ENCODE results near the gene UBN1.

The UBN1 gene

DNA sequence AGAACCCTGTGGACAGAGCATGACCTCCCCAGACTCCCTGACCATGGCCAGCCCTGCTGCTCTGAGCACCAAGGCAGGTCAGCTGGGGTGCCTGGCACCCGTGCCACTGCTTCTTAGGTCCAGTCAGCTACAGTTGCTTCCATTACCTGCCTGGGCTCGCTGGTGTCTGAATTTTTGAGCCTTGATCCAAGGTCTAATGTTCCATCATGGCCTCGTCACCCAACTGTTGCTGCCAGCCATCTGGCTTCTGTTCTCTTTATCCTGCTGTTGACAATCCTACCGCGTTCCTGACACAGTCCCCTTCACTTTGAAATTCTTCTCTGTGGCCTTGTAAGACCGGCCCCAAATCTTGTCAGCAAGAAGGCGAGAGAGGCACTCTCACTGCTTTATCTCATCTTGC lies 16.9 kb upstream of the UBN1 start:
- H4K20me1 ChIP-seq (ENCODE audit: insufficient read depth, low read length) = peaks cover 8% of the 10 kb centered on the region; the same call in 1 of the 2 replicates
- no peak overlapping the region for H3K27ac ChIP-seq (ENCODE audit: low read length)
- H2AFZ ChIP-seq (ENCODE audit: low read depth, low read length) = no peak overlapping the region
- peaks cover 85% of the 10 kb centered on the region for H3K36me3 ChIP-seq (ENCODE audit: insufficient read depth, low read length)
- H3K9ac ChIP-seq (ENCODE audit: low read depth, low read length) = no peak overlapping the region
- no peak overlapping the region for H3K4me2 ChIP-seq (ENCODE audit: insufficient read depth, low read length)
- H3K4me3 ChIP-seq (ENCODE audit: low read depth in 1 of 2, low read length in 2 of 2) = no peak overlapping the region
- no peaks in the 10 kb centered on the region for H3K4me1 ChIP-seq (ENCODE audit: insufficient read depth, low read length)
- H3K27me3 ChIP-seq (ENCODE audit: insufficient read depth, low read length, poor library complexity) = no peaks in the 10 kb centered on the region
- DNase-seq = no peak
- no peak for TF ChIP-seq EZH2 (IDR thresholded peaks at IDR 0.05; ENCODE audit: borderline replicate concordance, low read depth, low read length, severe bottlenecking)
- TF ChIP-seq, protein P1, sequence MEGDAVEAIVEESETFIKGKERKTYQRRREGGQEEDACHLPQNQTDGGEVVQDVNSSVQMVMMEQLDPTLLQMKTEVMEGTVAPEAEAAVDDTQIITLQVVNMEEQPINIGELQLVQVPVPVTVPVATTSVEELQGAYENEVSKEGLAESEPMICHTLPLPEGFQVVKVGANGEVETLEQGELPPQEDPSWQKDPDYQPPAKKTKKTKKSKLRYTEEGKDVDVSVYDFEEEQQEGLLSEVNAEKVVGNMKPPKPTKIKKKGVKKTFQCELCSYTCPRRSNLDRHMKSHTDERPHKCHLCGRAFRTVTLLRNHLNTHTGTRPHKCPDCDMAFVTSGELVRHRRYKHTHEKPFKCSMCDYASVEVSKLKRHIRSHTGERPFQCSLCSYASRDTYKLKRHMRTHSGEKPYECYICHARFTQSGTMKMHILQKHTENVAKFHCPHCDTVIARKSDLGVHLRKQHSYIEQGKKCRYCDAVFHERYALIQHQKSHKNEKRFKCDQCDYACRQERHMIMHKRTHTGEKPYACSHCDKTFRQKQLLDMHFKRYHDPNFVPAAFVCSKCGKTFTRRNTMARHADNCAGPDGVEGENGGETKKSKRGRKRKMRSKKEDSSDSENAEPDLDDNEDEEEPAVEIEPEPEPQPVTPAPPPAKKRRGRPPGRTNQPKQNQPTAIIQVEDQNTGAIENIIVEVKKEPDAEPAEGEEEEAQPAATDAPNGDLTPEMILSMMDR (IDR thresholded peaks at IDR 0.05; ENCODE audit: borderline replicate concordance, extremely low read depth, low read length, poor library complexity, severe bottlenecking) = no peak
- H3K9me3 ChIP-seq (ENCODE audit: insufficient read depth, low read length, severe bottlenecking) = no peaks in the 10 kb centered on the region
- H3K79me2 ChIP-seq (ENCODE audit: insufficient read depth, low read length) = 0 out of 2 replicates have a peak, but pooled peaks cover 4% of the 10 kb centered on the region
- ATAC-seq (ENCODE audit: insufficient read depth, low read depth) = no peak

DNA sequence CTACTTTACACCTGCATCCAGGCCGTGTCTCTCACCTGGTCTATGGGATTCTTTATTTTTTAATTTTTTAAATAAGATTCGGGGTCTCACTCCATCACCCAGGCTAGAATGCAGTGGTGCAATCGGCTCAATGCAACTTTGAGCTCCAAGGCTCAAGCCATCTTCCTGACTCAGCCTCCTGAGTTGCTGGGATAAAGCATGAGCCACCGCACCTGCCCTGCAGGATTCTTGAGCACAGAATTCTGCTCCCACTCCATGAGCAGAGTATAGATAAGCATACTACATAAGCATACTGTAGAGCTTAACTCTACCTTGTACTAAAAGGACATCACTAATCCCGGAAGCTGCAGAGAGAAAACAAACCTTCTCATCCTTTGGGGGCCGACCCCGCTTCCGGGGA lies 15.7 kb upstream of the UBN1 start:
- no peak overlapping the region for H3K4me2 ChIP-seq (ENCODE audit: insufficient read depth, low read length)
- DNase-seq = no peak
- no peak overlapping the region for H3K9ac ChIP-seq (ENCODE audit: low read depth, low read length)
- no peak for ATAC-seq (ENCODE audit: insufficient read depth, low read depth)
- peaks cover 8% of the 10 kb centered on the region; the same call in 1 of the 2 replicates for H4K20me1 ChIP-seq (ENCODE audit: insufficient read depth, low read length)
- TF ChIP-seq, protein P1 (IDR thresholded peaks at IDR 0.05; ENCODE audit: borderline replicate concordance, extremely low read depth, low read length, poor library complexity, severe bottlenecking) = no peak
- no peak for TF ChIP-seq EZH2 (IDR thresholded peaks at IDR 0.05; ENCODE audit: borderline replicate concordance, low read depth, low read length, severe bottlenecking)
- H3K27ac ChIP-seq (ENCODE audit: low read length) = no peak overlapping the region
- H3K9me3 ChIP-seq (ENCODE audit: insufficient read depth, low read length, severe bottlenecking) = no peaks in the 10 kb centered on the region
- H2AFZ ChIP-seq (ENCODE audit: low read depth, low read length) = no peak overlapping the region
- H3K4me1 ChIP-seq (ENCODE audit: insufficient read depth, low read length) = no peaks in the 10 kb centered on the region
- H3K4me3 ChIP-seq (ENCODE audit: low read depth in 1 of 2, low read length in 2 of 2) = no peak overlapping the region
- H3K79me2 ChIP-seq (ENCODE audit: insufficient read depth, low read length) = 0 out of 2 replicates have a peak, but pooled peaks cover 6% of the 10 kb centered on the region
- no peaks in the 10 kb centered on the region for H3K27me3 ChIP-seq (ENCODE audit: insufficient read depth, low read length, poor library complexity)
- peaks cover 85% of the 10 kb centered on the region for H3K36me3 ChIP-seq (ENCODE audit: insufficient read depth, low read length)

DNA sequence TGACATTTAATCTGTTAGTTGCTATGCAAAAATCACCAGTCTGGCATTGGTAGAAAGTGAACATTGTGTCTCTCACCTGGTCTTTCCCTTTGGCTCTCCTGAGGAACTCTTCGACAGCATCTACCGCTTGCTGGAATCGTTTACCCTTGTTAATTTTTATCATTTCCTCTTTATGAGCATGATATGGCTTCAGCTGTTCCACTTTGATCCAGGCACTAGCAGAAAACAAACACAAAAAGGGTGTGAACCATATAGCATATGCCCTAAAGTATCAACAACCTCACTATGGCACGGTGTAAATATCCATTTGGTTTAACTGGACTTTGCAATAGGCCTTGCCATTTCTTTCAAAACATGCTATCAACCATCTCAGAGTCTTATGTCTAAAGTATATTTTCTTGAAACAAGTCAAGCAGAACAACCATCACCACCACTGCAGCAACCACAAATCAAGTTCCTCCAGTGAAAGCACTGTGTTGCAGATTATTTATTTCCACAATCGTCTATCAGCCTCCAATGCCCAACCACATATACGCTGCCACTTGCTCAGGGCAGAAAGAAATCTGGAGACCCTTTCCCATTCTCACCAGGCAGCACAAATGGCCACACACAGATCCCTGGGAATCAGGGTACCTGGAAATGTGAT lies 14.5 kb upstream of the UBN1 start:
- TF ChIP-seq, protein P1 (IDR thresholded peaks at IDR 0.05; ENCODE audit: borderline replicate concordance, extremely low read depth, low read length, poor library complexity, severe bottlenecking) = no peak
- TF ChIP-seq EZH2 (IDR thresholded peaks at IDR 0.05; ENCODE audit: borderline replicate concordance, low read depth, low read length, severe bottlenecking) = no peak
- Histone ChIP-seq H3K9me3 (ENCODE audit: insufficient read depth, low read length, severe bottlenecking) (no peaks in the 10 kb centered on the region), H3K4me3 (ENCODE audit: low read depth in 1 of 2, low read length in 2 of 2) (no peak overlapping the region), H3K4me2 (ENCODE audit: insufficient read depth, low read length) (no peak overlapping the region), H3K9ac (ENCODE audit: low read depth, low read length) (no peak overlapping the region), H2AFZ (ENCODE audit: low read depth, low read length) (no peak overlapping the region), H3K27ac (ENCODE audit: low read length) (no peak overlapping the region), H3K79me2 (ENCODE audit: insufficient read depth, low read length) (0 out of 2 replicates have a peak, but pooled peaks cover 13% of the 10 kb centered on the region), H3K27me3 (ENCODE audit: insufficient read depth, low read length, poor library complexity) (no peaks in the 10 kb centered on the region), H3K4me1 (ENCODE audit: insufficient read depth, low read length) (no peaks in the 10 kb centered on the region), H4K20me1 (ENCODE audit: insufficient read depth, low read length) (peaks cover 8% of the 10 kb centered on the region; the same call in 1 of the 2 replicates), H3K36me3 (ENCODE audit: insufficient read depth, low read length) (peaks cover 85% of the 10 kb centered on the region)
- DNase-seq (no peak), ATAC-seq (ENCODE audit: insufficient read depth, low read depth) (no peak)

Data from DND-41 (cell line).